Rectal smooth muscle tissue (tissue), 1 donor: ENCODE measurements around the gene APOA5.

Source experiments
- H3K27ac ChIP-seq: one replicate; pipeline ENCODE4 v1.7.0; 2013; ENCODE audit warnings: low read depth, low read length, inconsistent platforms
- H3K27me3 ChIP-seq: one replicate; pipeline ENCODE4 v1.7.0; 2013; ENCODE audit warnings: low read length; ENCODE audit not compliant: control insufficient read depth, insufficient read depth
- H3K36me3 ChIP-seq: one replicate; pipeline ENCODE4 v1.7.0; 2013; ENCODE audit warnings: low read length; ENCODE audit not compliant: control insufficient read depth, insufficient read depth
- H3K4me1 ChIP-seq: one replicate; pipeline ENCODE4 v1.7.0; 2013; ENCODE audit warnings: low read length; ENCODE audit not compliant: control insufficient read depth, insufficient read depth
- H3K4me3 ChIP-seq: one replicate; pipeline ENCODE4 v1.7.0; 2013; ENCODE audit warnings: low read length
- H3K9ac ChIP-seq: one replicate; pipeline ENCODE4 v1.7.0; 2013; ENCODE audit warnings: low read length

The APOA5 gene

DNA sequence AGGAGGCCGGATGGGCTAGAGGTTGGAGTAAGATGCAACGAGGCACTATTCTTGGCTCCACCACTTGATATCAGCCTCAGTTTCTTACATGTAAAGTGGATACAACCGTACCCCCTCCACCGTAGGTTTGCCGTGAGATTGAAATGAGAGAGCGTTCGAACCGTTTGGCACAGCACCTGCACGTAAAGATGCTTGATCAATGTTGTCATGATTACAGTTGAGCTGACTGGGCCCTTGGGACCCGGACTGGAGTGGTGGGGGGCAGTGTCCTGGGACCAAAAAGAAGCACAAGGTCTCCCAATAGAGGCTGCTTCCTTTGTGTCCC lies 41.8 kb upstream of the APOA5 start:
- Histone ChIP-seq H3K4me1 (peaks cover 3% of the 10 kb centered on the region), H3K36me3 (no peaks in the 10 kb centered on the region), H3K27me3 (no peaks in the 10 kb centered on the region), H3K27ac (no peak overlapping the region), H3K4me3 (no peak overlapping the region), H3K9ac (no peak overlapping the region)

DNA sequence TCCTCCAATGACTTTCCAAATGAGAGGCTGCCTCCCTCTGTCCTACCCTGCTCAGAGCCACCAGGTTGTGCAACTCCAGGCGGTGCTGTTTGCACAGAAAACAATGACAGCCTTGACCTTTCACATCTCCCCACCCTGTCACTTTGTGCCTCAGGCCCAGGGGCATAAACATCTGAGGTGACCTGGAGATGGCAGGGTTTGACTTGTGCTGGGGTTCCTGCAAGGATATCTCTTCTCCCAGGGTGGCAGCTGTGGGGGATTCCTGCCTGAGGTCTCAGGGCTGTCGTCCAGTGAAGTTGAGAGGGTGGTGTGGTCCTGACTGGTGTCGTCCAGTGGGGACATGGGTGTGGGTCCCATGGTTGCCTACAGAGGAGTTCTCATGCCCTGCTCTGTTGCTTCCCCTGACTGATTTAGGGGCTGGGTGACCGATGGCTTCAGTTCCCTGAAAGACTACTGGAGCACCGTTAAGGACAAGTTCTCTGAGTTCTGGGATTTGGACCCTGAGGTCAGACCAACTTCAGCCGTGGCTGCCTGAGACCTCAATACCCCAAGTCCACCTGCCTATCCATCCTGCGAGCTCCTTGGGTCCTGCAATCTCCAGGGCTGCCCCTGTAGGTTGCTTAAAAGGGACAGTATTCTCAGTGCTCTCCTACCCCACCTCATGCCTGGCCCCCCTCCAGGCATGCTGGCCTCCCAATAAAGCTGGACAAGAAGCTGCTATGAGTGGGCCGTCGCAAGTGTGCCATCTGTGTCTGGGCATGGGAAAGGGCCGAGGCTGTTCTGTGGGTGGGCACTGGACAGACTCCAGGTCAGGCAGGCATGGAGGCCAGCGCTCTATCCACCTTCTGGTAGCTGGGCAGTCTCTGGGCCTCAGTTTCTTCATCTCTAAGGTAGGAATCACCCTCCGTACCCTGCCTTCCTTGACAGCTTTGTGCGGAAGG lies 40.9 kb upstream of the APOA5 start:
- Histone ChIP-seq H3K4me3 (no peak overlapping the region), H3K36me3 (no peaks in the 10 kb centered on the region), H3K27me3 (no peaks in the 10 kb centered on the region), H3K4me1 (peaks cover 3% of the 10 kb centered on the region), H3K27ac (no peak overlapping the region), H3K9ac (no peak overlapping the region)

DNA sequence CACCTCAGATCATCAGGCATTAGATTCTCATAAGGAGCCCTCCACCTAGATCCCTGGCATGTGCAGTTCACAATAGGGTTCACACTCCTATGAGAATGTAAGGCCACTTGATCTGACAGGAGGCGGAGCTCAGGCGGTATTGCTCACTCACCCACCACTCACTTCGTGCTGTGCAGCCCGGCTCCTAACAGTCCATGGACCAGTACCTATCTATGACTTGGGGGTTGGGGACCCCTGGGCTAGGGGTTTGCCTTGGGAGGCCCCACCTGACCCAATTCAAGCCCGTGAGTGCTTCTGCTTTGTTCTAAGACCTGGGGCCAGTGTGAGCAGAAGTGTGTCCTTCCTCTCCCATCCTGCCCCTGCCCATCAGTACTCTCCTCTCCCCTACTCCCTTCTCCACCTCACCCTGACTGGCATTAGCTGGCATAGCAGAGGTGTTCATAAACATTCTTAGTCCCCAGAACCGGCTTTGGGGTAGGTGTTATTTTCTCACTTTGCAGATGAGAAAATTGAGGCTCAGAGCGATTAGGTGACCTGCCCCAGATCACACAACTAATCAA lies 40.2 kb upstream of the APOA5 start:
- Histone ChIP-seq H3K9ac (no peak overlapping the region), H3K27me3 (no peaks in the 10 kb centered on the region), H3K4me3 (no peak overlapping the region), H3K27ac (no peak overlapping the region), H3K4me1 (peaks cover 3% of the 10 kb centered on the region), H3K36me3 (no peaks in the 10 kb centered on the region)

DNA sequence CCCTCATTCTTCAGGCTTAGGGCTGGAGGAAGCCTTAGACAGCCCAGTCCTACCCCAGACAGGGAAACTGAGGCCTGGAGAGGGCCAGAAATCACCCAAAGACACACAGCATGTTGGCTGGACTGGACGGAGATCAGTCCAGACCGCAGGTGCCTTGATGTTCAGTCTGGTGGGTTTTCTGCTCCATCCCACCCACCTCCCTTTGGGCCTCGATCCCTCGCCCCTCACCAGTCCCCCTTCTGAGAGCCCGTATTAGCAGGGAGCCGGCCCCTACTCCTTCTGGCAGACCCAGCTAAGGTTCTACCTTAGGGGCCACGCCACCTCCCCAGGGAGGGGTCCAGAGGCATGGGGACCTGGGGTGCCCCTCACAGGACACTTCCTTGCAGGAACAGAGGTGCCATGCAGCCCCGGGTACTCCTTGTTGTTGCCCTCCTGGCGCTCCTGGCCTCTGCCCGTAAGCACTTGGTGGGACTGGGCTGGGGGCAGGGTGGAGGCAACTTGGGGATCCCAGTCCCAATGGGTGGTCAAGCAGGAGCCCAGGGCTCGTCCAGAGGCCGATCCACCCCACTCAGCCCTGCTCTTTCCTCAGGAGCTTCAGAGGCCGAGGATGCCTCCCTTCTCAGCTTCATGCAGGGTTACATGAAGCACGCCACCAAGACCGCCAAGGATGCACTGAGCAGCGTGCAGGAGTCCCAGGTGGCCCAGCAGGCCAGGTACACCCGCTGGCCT lies 38.7 kb upstream of the APOA5 start:
- H3K27ac ChIP-seq = no peak overlapping the region
- peaks cover 2% of the 10 kb centered on the region for H3K4me1 ChIP-seq
- no peaks in the 10 kb centered on the region for H3K27me3 ChIP-seq
- H3K36me3 ChIP-seq = no peaks in the 10 kb centered on the region
- H3K4me3 ChIP-seq = no peak overlapping the region
- H3K9ac ChIP-seq = no peak overlapping the region

DNA sequence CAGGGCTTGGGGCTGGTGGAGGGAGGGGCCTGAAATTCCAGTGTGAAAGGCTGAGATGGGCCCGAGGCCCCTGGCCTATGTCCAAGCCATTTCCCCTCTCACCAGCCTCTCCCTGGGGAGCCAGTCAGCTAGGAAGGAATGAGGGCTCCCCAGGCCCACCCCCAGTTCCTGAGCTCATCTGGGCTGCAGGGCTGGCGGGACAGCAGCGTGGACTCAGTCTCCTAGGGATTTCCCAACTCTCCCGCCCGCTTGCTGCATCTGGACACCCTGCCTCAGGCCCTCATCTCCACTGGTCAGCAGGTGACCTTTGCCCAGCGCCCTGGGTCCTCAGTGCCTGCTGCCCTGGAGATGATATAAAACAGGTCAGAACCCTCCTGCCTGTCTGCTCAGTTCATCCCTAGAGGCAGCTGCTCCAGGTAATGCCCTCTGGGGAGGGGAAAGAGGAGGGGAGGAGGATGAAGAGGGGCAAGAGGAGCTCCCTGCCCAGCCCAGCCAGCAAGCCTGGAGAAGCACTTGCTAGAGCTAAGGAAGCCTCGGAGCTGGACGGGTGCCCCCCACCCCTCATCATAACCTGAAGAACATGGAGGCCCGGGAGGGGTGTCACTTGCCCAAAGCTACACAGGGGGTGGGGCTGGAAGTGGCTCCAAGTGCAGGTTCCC lies 38.0 kb upstream of the APOA5 start, which contains the start of gene APOC3:
TSS of gene APOC3 (plus strand) at position 383 of the 659 bp plus-strand sequence. CDS start 676 bp downstream, outside the sequence.
- Histone ChIP-seq H3K27me3 (no peaks in the 10 kb centered on the region), H3K27ac (no peak within 1 kb of the TSS), H3K4me1 (no peaks in the 10 kb centered on the region), H3K36me3 (no peaks in the 10 kb centered on the region), H3K4me3 (no peak within 1 kb of the TSS), H3K9ac (no peak within 1 kb of the TSS)

DNA sequence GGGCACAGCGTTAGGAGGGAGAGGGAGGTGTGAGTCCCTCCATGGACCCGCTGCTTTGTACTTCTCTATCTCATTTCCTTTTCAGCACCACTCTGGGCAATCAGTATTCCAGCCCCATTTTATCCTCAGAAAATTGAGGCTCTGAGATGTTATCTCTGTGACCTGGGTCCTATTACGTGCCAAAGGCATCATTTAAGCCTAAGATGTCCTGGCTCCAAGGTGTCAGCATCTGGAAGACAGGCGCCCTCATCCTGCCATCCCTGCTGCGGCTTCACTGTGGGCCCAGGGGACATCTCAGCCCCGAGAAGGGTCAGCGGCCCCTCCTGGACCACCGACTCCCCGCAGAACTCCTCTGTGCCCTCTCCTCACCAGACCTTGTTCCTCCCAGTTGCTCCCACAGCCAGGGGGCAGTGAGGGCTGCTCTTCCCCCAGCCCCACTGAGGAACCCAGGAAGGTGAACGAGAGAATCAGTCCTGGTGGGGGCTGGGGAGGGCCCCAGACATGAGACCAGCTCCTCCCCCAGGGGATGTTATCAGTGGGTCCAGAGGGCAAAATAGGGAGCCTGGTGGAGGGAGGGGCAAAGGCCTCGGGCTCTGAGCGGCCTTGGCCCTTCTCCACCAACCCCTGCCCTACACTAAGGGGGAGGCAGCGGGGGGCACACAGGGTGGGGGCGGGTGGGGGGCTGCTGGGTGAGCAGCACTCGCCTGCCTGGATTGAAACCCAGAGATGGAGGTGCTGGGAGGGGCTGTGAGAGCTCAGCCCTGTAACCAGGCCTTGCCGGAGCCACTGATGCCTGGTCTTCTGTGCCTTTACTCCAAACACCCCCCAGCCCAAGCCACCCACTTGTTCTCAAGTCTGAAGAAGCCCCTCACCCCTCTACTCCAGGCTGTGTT lies 37.2 kb upstream of the APOA5 start:
- Histone ChIP-seq H3K4me1 (no peaks in the 10 kb centered on the region), H3K36me3 (no peaks in the 10 kb centered on the region), H3K4me3 (no peak overlapping the region), H3K9ac (no peak overlapping the region), H3K27me3 (no peaks in the 10 kb centered on the region), H3K27ac (no peak overlapping the region)

DNA sequence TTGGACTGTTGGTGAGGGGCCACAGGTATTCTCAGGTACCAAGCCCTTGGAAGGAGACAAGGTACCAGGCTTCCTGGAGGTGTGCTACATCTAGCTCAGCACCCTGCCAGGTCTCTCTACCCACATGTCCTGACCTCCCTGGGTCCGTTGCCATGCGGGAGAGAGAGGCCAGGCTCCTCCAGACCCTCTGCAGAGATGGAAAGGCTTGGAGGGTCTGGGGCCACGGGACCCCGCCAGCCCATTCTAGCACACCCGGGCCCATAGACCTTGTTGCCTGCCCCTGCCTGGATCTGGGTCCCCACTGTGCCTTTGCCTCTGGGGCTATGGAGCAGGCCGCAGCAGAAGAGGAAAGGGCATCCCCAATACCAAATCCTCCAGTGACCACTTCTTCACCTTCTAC lies 35.8 kb upstream of the APOA5 start:
- Histone ChIP-seq H3K27me3 (no peaks in the 10 kb centered on the region), H3K9ac (no peak overlapping the region), H3K4me3 (no peak overlapping the region), H3K36me3 (no peaks in the 10 kb centered on the region), H3K4me1 (no peaks in the 10 kb centered on the region), H3K27ac (no peak overlapping the region)

DNA sequence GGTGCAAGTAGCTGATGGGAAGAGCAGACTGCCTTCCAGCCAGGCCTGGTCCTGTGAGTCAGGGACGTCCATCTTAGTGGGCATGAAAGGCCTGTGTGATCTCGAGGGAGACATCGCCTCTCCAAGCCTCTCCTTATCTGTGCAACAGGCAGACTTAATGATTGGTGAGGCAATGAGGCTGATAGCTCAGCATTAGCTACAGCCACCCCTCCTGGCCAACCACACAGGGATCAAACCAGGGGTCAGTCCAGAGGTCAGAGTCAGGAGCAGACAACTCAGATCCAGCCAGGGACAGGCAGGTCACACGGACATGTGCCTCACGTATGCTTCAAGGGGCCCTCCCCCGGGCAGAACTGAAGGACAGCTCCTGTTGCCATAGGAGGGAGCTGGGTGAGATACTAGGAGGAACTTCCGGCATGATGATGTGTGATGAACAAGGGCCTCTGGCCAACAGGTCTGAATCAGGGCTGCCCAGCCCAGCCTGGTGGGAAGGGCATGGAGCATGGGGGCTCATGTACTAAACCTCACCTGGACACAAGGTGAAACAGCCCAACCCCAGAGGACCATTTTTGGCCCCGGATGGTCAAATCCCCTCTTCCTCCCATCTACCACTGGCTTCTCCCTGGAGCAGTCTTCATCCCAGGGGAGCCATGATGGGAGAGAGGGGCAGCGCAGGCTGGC lies 35.2 kb upstream of the APOA5 start:
- H3K4me1 ChIP-seq = no peaks in the 10 kb centered on the region
- no peak overlapping the region for H3K27ac ChIP-seq

DNA sequence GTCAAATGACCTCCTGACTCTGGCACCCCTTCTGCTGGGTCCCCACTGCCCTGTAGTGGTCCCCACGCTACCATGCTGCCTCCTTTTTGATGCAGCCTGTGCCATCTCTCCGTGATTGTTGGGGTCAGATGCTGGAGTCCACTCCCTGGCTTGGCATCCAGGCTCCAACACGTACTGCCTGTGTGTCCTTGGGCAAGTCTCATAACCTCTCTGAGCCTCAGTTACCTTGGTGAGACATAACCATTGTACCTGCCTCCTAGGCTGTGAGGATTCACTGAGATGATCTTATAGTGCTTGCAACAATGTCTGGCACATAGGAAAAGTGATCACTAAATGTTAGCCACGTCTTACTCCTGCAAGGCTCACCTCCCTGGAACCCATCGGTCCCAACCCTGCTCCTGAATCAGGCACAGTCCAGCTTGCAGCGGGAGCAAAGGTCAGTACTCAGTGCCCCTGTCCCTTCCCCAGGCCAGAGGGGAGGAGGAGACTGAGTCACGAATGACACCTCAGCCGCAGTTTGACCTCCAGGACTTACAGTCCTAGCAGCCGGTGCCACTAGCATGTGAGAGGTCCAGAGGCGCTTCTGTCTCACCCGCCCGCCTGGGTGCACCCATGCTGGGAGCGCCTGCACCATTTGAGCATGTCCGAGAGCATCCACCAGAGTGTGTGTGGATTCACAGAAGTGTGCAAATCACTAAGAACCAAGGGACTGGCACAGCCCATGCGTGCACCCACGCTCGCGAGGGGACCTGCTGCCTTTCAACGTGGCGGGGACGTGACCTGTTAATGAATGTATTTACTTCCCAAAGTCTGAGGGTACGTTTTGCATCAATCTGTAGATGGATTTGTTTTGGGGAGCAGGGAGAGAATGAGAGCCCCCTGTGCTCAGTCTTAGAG lies 34.4 kb upstream of the APOA5 start:
- Histone ChIP-seq H3K4me1 (no peaks in the 10 kb centered on the region), H3K36me3 (no peaks in the 10 kb centered on the region), H3K4me3 (no peak overlapping the region), H3K9ac (no peak overlapping the region), H3K27me3 (no peaks in the 10 kb centered on the region), H3K27ac (no peak overlapping the region)

More for the DNA sequence above, 35.2 kb upstream of the APOA5 start:
- H3K9ac ChIP-seq = no peak overlapping the region
- H3K27me3 ChIP-seq = no peaks in the 10 kb centered on the region
- no peaks in the 10 kb centered on the region for H3K36me3 ChIP-seq
- no peak overlapping the region for H3K4me3 ChIP-seq

DNA sequence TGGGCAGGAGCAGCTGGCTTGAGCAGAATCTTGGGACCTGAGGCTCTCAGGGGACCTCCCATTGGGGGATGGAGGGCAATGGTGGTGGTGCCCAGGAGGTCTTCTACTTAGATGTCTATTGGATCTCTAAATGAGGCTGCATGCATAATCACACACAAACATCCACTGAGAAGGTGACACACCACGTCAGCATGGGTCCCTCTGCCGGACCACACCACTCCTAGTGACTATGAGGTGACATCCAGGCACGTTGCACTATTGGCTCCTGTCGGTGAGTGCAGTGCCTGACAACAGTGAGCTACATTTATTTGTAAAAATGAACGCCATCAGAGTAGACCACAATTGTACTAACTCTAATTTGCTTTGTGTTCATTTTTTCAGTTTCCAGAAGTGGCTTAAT lies 33.8 kb upstream of the APOA5 start:
- Histone ChIP-seq H3K27me3 (no peaks in the 10 kb centered on the region), H3K27ac (no peak overlapping the region), H3K36me3 (no peaks in the 10 kb centered on the region), H3K4me3 (no peak overlapping the region), H3K4me1 (no peaks in the 10 kb centered on the region), H3K9ac (no peak overlapping the region)
